Measurements from ENCODE around the gene CCSER1. TPM values are rescaled to one million over a fixed set of nuclear protein-coding genes. Genes with fewer than 3 reads are reported as not detected.

Gene CCSER1
- total RNA-seq, 1 donor from 2014 or later = not detected

- Mint-ChIP-seq H3K4me1 (ENCODE audit: low read depth) (peaks cover 7% of the 10 kb centered on the region), H3K4me3 (ENCODE audit: unreplicated experiment) (no peak overlapping the region), H3K27ac (ENCODE audit: unreplicated experiment) (no peak overlapping the region), H3K36me3 (ENCODE audit: low read depth) (no peaks in the 10 kb centered on the region), H3K9me3 (ENCODE audit: low read depth) (no peaks in the 10 kb centered on the region), H3K27me3 (ENCODE audit: low read depth) (no peaks in the 10 kb centered on the region)
- no peak for TF ChIP-seq CTCF (IDR thresholded peaks at IDR 0.05)
- no peak for DNase-seq (ENCODE audit: low spot score)
Measured at GRCh38 chr4:90951037-90951436, 823.8 kb downstream of the CCSER1 start.

- DNase-seq (ENCODE audit: low spot score) = no peak
- no peaks in the 10 kb centered on the region for H3K27me3 Mint-ChIP-seq (ENCODE audit: low read depth)
- peak overlapping the region; percentile 31 for H3K4me3 Mint-ChIP-seq (ENCODE audit: unreplicated experiment)
Measured at GRCh38 chr4:90958256-90958895, 831.2 kb downstream of the CCSER1 start.

GRCh38 chr4:90960433-90960832 is 833.2 kb downstream of the CCSER1 start:
- no peak for DNase-seq (ENCODE audit: low spot score)
- no peak for TF ChIP-seq CTCF (IDR thresholded peaks at IDR 0.05)
- Mint-ChIP-seq H3K27me3 (ENCODE audit: low read depth) (no peaks in the 10 kb centered on the region), H3K27ac (ENCODE audit: unreplicated experiment) (no peak overlapping the region), H3K4me3 (ENCODE audit: unreplicated experiment) (no peak overlapping the region), H3K4me1 (ENCODE audit: low read depth) (peaks cover 10% of the 10 kb centered on the region), H3K9me3 (ENCODE audit: low read depth) (peaks cover 3% of the 10 kb centered on the region), H3K36me3 (ENCODE audit: low read depth) (no peaks in the 10 kb centered on the region)

More at GRCh38 chr4:90958256-90958895, 831.2 kb downstream of the CCSER1 start:
- Mint-ChIP-seq H3K4me1 (ENCODE audit: low read depth) (peaks cover 10% of the 10 kb centered on the region), H3K9me3 (ENCODE audit: low read depth) (no peaks in the 10 kb centered on the region), H3K36me3 (ENCODE audit: low read depth) (no peaks in the 10 kb centered on the region), H3K27ac (ENCODE audit: unreplicated experiment) (peak overlapping the region; percentile 62)
- TF ChIP-seq CTCF (IDR thresholded peaks at IDR 0.05) = no peak

GRCh38 chr4:90960840-90961239 is 833.6 kb downstream of the CCSER1 start:
- Mint-ChIP-seq H3K36me3 (ENCODE audit: low read depth) (no peaks in the 10 kb centered on the region), H3K27ac (ENCODE audit: unreplicated experiment) (no peak overlapping the region)
- DNase-seq (ENCODE audit: low spot score) = no peak

GRCh38 chr4:90970021-90970420 is 842.8 kb downstream of the CCSER1 start:
- no peak overlapping the region for H3K27ac Mint-ChIP-seq (ENCODE audit: unreplicated experiment)
- H3K4me3 Mint-ChIP-seq (ENCODE audit: unreplicated experiment) = no peak overlapping the region
- TF ChIP-seq CTCF (IDR thresholded peaks at IDR 0.05) = no peak
- H3K4me1 Mint-ChIP-seq (ENCODE audit: low read depth) = no peaks in the 10 kb centered on the region
- peaks cover 1% of the 10 kb centered on the region for H3K27me3 Mint-ChIP-seq (ENCODE audit: low read depth)
- H3K9me3 Mint-ChIP-seq (ENCODE audit: low read depth) = peaks cover 25% of the 10 kb centered on the region
- H3K36me3 Mint-ChIP-seq (ENCODE audit: low read depth) = no peaks in the 10 kb centered on the region
- DNase-seq (ENCODE audit: low spot score) = no peak

More at GRCh38 chr4:90960840-90961239, 833.6 kb downstream of the CCSER1 start:
- H3K4me3 Mint-ChIP-seq (ENCODE audit: unreplicated experiment) = no peak overlapping the region
- no peaks in the 10 kb centered on the region for H3K27me3 Mint-ChIP-seq (ENCODE audit: low read depth)
- H3K4me1 Mint-ChIP-seq (ENCODE audit: low read depth) = peaks cover 10% of the 10 kb centered on the region
- TF ChIP-seq CTCF (IDR thresholded peaks at IDR 0.05) = no peak
- peaks cover 4% of the 10 kb centered on the region for H3K9me3 Mint-ChIP-seq (ENCODE audit: low read depth)
